B cell (primary cell): ENCODE results near the gene CR1. TPM values are rescaled to one million over a fixed set of nuclear protein-coding genes. Genes with fewer than 3 reads are reported as not detected.
"Not testable (repeated sequence)": the region's sequence is repeated elsewhere in the genome, so short reads cannot be mapped to it uniquely, and the experiment has no call there.

ENCODE experiments used
- ATAC-seq: fragments of 200-7000 bp; cut with Tn5 transposase; one replicate; pipeline ENCODE4 v1.10.0; 2021; ENCODE audit warnings: low read depth, mild to moderate bottlenecking, moderate number of reproducible peaks, moderate library complexity
- CTCF ChIA-PET: fragments of 350-600 bp; sonication (Branson Sonifier 250); formaldehyde crosslinking; loops from one replicate; lab custom pipeline; 2021; ENCODE audit warnings: antibody characterized with exemption, inconsistent platforms; lab: Charles Lee
- POLR2A ChIA-PET: fragments of 350-600 bp; sonication (Branson Sonifier 250); formaldehyde crosslinking; loops from one replicate; lab custom pipeline; 2021; ENCODE audit warnings: antibody characterized with exemption; lab: Charles Lee
- DNase-seq: peaks from one replicate; pipeline ENCODE4 v3.0.0; 2013
- H2AFZ ChIP-seq: 2 replicates; pipeline ENCODE4 v1.6.1; 2012; ENCODE audit warnings: mild to moderate bottlenecking, low read depth, low read length; ENCODE audit not compliant: insufficient read depth, poor library complexity, severe bottlenecking
- H3K27ac ChIP-seq, 2 donors: 1 replicate in 1 of 2; 2 replicates in 1 of 2; pipeline ENCODE4 v1.5.1; 2012 to 2013; ENCODE audit warnings: low read length in 2 of 2, mild to moderate bottlenecking in 2 of 2, moderate library complexity in 1 of 2
- H3K27me3 ChIP-seq, 4 experiments: fragments of 200-600 bp in 1 of 4; sonication (generic) in 1 of 4; replicated peaks in 1 of 4; 1 replicate in 2 of 4; 2 replicates in 2 of 4; pipeline versions ENCODE4 v1.6.1 to v1.7.0; 2013 to 2016; ENCODE audit warnings: low read length in 3 of 4, mild to moderate bottlenecking in 2 of 4, mixed read lengths in 1 of 4, moderate library complexity in 1 of 4; ENCODE audit not compliant: insufficient read depth in 4 of 4, control insufficient read depth in 3 of 4; ENCODE audit errors: control extremely low read depth in 1 of 4
- H3K36me3 ChIP-seq, 2 experiments: replicated peaks in 1 of 2; 1 replicate in 1 of 2; 2 replicates in 1 of 2; pipeline versions ENCODE4 v1.6.1 to v1.7.1; 2013; ENCODE audit warnings: low read length in 1 of 2; ENCODE audit not compliant: insufficient read depth in 2 of 2, control insufficient read depth in 1 of 2; ENCODE audit errors: control extremely low read depth in 1 of 2, extremely low read depth in 1 of 2
- H3K4me1 ChIP-seq, 2 donors: fragments of 200-600 bp in 1 of 2; sonication (generic) in 1 of 2; 1 replicate in 1 of 2; 2 replicates in 1 of 2; pipeline versions ENCODE4 v1.5.1 to v1.6.1; 2013 to 2017; ENCODE audit warnings: low read length in 2 of 2; ENCODE audit not compliant: control insufficient read depth in 2 of 2, insufficient read depth in 2 of 2
- H3K4me2 ChIP-seq: replicated peaks from 2 replicates; pipeline ENCODE3; 2012; ENCODE audit warnings: mild to moderate bottlenecking, low read depth, low read length; ENCODE audit not compliant: poor library complexity, severe bottlenecking
- H3K4me3 ChIP-seq, 5 experiments: fragments of 200-600 bp in 1 of 5; sonication (generic) in 1 of 5; 1 replicate in 3 of 5; 2 replicates in 2 of 5; pipeline versions ENCODE4 v1.5.1 to v1.7.0; 2011 to 2016; ENCODE audit warnings: low read length in 4 of 5, mild to moderate bottlenecking in 4 of 5, low read depth in 2 of 5, control low read depth in 1 of 5, moderate library complexity in 1 of 5; ENCODE audit not compliant: insufficient read depth in 1 of 5; ENCODE audit errors: control extremely low read depth in 1 of 5, extremely low read depth in 1 of 5
- H3K79me2 ChIP-seq: fragments of 200-600 bp; sonication (generic); one replicate; pipeline ENCODE4 v1.6.0; 2016; ENCODE audit warnings: low read length; ENCODE audit not compliant: control insufficient read depth, insufficient read depth
- H3K9ac ChIP-seq: fragments of 200-600 bp; sonication (generic); 2 replicates; pipeline ENCODE4 v1.6.1; 2017; ENCODE audit warnings: mild to moderate bottlenecking, low read length, moderate library complexity
- H3K9me3 ChIP-seq, 3 donors: one replicate each; pipeline versions ENCODE4 v1.6.1 to v1.7.1; 2013; ENCODE audit warnings: low read length in 2 of 3; ENCODE audit not compliant: control insufficient read depth in 2 of 3, insufficient read depth in 1 of 3; ENCODE audit errors: control extremely low read depth in 1 of 3
- H4K20me1 ChIP-seq: 2 replicates; pipeline ENCODE4 v1.6.0; 2012; ENCODE audit warnings: mild to moderate bottlenecking, low read length; ENCODE audit not compliant: insufficient read depth, control insufficient read depth, poor library complexity, severe bottlenecking
- H3K27ac Mint-ChIP-seq: one replicate; pipeline ENCODE4 v1.8.0; 2021; ENCODE audit warnings: mixed read lengths
- H3K27me3 Mint-ChIP-seq: one replicate; pipeline ENCODE4 v1.8.0; 2021; ENCODE audit warnings: mixed read lengths
- H3K4me1 Mint-ChIP-seq: one replicate; pipeline ENCODE4 v1.8.0; 2021; ENCODE audit warnings: mixed read lengths
- H3K4me3 Mint-ChIP-seq: one replicate; pipeline ENCODE4 v1.8.0; 2021; ENCODE audit warnings: mixed read lengths
- H3K9me3 Mint-ChIP-seq: one replicate; pipeline ENCODE4 v1.8.0; 2022; ENCODE audit warnings: mixed read lengths; ENCODE audit not compliant: insufficient read depth
- CTCF ChIP-seq: fragments of 200-600 bp; IDR thresholded peaks from one replicate; pipeline ENCODE4 v1.8.0; 2022; ENCODE audit warnings: antibody characterized with exemption, mild to moderate bottlenecking
- EZH2 ChIP-seq: IDR thresholded peaks from 2 replicates; pipeline ENCODE4 v1.6.1; 2012; ENCODE audit warnings: borderline replicate concordance, low read depth, mild to moderate bottlenecking, moderate library complexity, low read length; ENCODE audit not compliant: insufficient read depth, poor library complexity, severe bottlenecking
- WGBS: methylation state at CpG from one replicate; pipeline ENCODE4 v1.1.5; 2013; ENCODE audit warnings: missing lambda C conversion rate; ENCODE audit not compliant: insufficient coverage; 5-methylcytosine and 5-hydroxymethylcytosine counted together
- intact Hi-C: fragments of 100-400 bp; cut with micrococcal nuclease; formaldehyde crosslinking; loops from one replicate; pipeline ENCODE4 v1.10.0; 2022
- polyA plus RNA-seq: library from polyadenylated mRNA; depleted of rRNA; stranded (reverse); fragments of >200 nt; gene quantifications from 2 replicates; pipeline ENCODE4 v1.2.3, GENCODE V29; 2012
- total RNA-seq, 2 donors: library from RNA; stranded (reverse); fragments of 120-200 nt in 1 of 2; gene quantifications; 1 replicate in 1 of 2; 2 replicates in 1 of 2; pipeline versions ENCODE4 v1.2.3 to v1.2.4, GENCODE V29; 2013 to 2022

Gene CR1
- total and polyA plus RNA-seq, 2 donors (not counting 1 experiment from before 2014, with no cell fraction given): 26.4 to 36.7 TPM

DNA sequence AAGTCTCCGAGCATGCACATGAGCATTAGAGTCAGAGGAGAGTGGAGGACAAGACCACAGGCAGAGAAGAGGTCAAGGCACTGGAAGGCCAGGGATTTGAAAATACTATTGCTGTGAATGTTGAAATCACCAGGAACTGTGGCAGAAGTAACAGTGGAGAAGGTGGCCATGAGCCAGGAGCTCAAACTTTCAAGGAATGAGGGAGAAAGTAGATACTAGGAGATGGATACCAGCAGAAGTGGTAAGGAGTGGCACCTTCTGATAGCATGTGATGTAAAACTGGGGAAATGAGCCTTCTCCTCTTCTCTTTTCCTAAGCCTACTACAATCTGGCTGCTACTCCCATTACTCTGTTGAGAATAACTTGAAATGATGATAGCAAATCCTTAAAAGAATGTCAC is 1.8 kb upstream of the CR1 start:
- CTCF ChIA-PET: interaction anchor here (2.4 kb wide), 1 partner anchor 89 kb away, joined by 15 read pairs; no protein-coding TSS in a partner anchor
- Histone ChIP-seq H3K27ac (no peak overlapping the region), H3K4me1 (peaks cover 39 to 42% of the 10 kb centered on the region in 2 donors), H2AFZ (no peak overlapping the region), H3K36me3 (peaks cover 6 to 10% of the 10 kb centered on the region in 2 experiments), H3K79me2 (peaks cover 28% of the 10 kb centered on the region), H4K20me1 (no peaks in the 10 kb centered on the region), H3K4me3 (no peak overlapping the region), H3K4me2 (no peak overlapping the region), H3K9ac (no peak overlapping the region), H3K9me3 (no peaks in the 10 kb centered on the region), H3K27me3 (no peaks in the 10 kb centered on the region)
- H3K4me3 Mint-ChIP-seq: no peak overlapping the region
- no peaks in the 10 kb centered on the region for H3K27me3 Mint-ChIP-seq
- H3K9me3 Mint-ChIP-seq: no peaks in the 10 kb centered on the region
- DNase-seq: no peak
- peaks cover 33% of the 10 kb centered on the region for H3K4me1 Mint-ChIP-seq
- ATAC-seq: no peak
- WGBS: 100% methylated on average over 1 of the region's 1 CpG
- H3K27ac Mint-ChIP-seq: no peak overlapping the region
- TF ChIP-seq EZH2 (no peak), CTCF (no peak)
- POLR2A ChIA-PET: no interaction called here
- intact Hi-C loops: no loop called here

DNA sequence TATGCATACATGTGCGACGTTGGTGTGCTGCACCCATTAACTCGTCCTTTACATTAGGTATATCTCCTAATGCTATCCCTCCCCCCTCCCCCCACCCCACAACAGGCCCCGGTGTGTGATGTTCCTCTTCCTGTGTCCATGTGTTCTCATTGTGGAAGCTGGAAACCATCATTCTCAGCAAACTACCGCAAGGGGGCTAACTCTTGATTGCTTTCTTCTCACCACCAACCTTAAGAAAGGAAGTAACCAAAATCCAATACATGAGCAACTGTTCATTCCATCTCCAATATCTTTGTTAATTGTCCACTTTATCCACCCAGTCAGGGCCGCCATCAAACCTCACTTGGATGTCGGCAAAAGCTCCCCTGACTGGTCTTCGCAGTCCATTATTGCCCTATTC is 676 bp upstream of the CR1 start:
- DNase-seq: peak; percentile 50
- ATAC-seq, H3K36me3 ChIP-seq, H3K27me3 Mint-ChIP-seq, H3K9me3 ChIP-seq, H3K27me3 ChIP-seq, H3K9me3 Mint-ChIP-seq, H4K20me1 ChIP-seq: not testable (repeated sequence)
- peak overlapping the region in 4 of 5 experiments; percentile 70 to 87 (median 74) for H3K4me3 ChIP-seq
- H3K79me2 ChIP-seq: peaks cover 35% of the 10 kb centered on the region
- WGBS: 59% methylated on average over 4 of the region's 8 CpGs
- ChIA-PET CTCF (interaction anchor here (0.9 to 3.6 kb wide), 17 partner anchors 10 to 441 kb away, joined by 3 to 37 read pairs (median 4); partner anchors contain the start of gene CR2), POLR2A (interaction anchor here (0.6 to 2.0 kb wide), 6 partner anchors 23 to 173 kb away, joined by 3 to 8 read pairs (median 5); partner anchors contain the start of genes CD55 and CR2)
- H3K27ac ChIP-seq: peak overlapping the region; percentile 39 to 62
- H3K4me2 ChIP-seq: peak overlapping the region; percentile 76
- Mint-ChIP-seq H3K4me3 (peak overlapping the region; percentile 98), H3K27ac (peak overlapping the region; percentile 96), H3K4me1 (peaks cover 40% of the 10 kb centered on the region)
- intact Hi-C loops: loop anchor here (5.0 kb wide), 3 partner anchors 158 to 573 kb away; partner anchors contain the start of genes CD55 and FCMR
- peak overlapping the region; percentile 82 for H2AFZ ChIP-seq
- H3K4me1 ChIP-seq: peaks cover 41 to 49% of the 10 kb centered on the region in 2 donors
- peak overlapping the region; percentile 73 for H3K9ac ChIP-seq
